ENCODE measurements around the gene PARP9. TPM values are rescaled to one million over a fixed set of nuclear protein-coding genes. Genes with fewer than 3 reads are reported as not detected.

The PARP9 gene
- total RNA-seq, 1 donor from 2014 or later, result 70.8 TPM

DNA sequence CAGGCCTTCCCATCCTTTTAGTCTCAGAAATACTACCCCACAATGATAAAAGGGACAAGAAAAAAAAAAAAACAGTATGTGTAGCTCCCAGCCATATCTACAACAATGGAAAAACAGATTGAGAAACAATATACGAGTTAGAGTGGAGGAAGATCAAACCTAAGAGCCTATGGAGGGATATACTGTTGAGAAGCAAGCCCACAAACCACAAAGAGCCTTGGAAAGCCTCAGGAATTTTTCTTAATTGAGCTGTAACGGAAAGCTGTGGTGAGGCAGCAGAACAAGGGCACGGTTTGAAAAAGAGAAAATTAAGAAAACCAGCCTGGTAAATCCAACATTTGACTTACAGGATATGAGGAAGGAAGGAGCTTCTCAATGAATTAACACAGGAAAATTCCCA, 70.8 kb downstream of the PARP9 start:
- Histone ChIP-seq H3K4me1 (no peaks in the 10 kb centered on the region), H3K27me3 (no peaks in the 10 kb centered on the region), H3K27ac (no peak overlapping the region), H3K36me3 (peaks cover 44% of the 10 kb centered on the region), H3K4me3 (no peak overlapping the region), H3K9me3 (no peaks in the 10 kb centered on the region)
- TF ChIP-seq, protein P1, sequence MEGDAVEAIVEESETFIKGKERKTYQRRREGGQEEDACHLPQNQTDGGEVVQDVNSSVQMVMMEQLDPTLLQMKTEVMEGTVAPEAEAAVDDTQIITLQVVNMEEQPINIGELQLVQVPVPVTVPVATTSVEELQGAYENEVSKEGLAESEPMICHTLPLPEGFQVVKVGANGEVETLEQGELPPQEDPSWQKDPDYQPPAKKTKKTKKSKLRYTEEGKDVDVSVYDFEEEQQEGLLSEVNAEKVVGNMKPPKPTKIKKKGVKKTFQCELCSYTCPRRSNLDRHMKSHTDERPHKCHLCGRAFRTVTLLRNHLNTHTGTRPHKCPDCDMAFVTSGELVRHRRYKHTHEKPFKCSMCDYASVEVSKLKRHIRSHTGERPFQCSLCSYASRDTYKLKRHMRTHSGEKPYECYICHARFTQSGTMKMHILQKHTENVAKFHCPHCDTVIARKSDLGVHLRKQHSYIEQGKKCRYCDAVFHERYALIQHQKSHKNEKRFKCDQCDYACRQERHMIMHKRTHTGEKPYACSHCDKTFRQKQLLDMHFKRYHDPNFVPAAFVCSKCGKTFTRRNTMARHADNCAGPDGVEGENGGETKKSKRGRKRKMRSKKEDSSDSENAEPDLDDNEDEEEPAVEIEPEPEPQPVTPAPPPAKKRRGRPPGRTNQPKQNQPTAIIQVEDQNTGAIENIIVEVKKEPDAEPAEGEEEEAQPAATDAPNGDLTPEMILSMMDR (IDR thresholded peaks at IDR 0.05), result no peak
- ATAC-seq, result no peak
- no peak for DNase-seq
- intact Hi-C loops (cut with DNase I), result no loop called here

DNA sequence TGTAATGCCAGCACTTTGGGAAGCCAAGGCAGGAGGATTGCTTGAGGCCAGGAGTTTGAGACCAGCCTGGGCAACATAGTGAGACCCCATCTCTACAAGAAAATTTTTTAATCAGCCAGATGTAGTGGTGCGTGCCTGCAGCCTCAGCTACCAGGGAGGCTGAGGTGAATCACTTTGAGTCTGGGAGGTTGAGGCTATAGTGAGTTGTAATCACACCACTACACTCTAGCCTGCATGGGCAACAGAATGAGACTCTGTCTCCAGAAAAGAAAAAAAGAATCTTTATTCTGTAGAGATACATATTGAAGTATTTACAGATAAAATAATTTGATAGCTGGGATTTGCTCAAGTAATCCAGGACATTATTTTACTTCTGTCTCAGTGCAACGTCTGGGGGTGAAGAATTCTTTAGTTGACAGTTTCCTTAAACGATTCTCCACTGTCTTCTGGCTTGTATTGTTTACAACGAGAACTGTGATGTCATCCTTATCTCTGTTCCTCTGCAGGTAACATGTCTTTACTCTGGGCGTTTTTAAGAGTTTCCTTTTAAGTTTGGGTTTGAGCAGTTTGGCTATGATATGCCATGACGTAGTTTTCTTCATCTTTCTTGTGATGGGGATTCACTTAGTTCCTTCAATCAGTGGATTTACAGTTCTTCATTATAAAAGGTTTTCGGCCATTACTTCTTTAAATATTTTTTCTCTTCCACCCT, 75.7 kb downstream of the PARP9 start:
- ATAC-seq (no peak), DNase-seq (no peak)
- TF ChIP-seq, protein P1 (IDR thresholded peaks at IDR 0.05), result no peak
- H3K27ac ChIP-seq, result no peak overlapping the region
- peaks cover 19% of the 10 kb centered on the region for H3K36me3 ChIP-seq
- no peaks in the 10 kb centered on the region for H3K9me3 ChIP-seq
- intact Hi-C loops (cut with DNase I), result no loop called here
- H3K4me1 ChIP-seq, result no peaks in the 10 kb centered on the region
- no peak overlapping the region for H3K4me3 ChIP-seq
- no peaks in the 10 kb centered on the region for H3K27me3 ChIP-seq

DNA sequence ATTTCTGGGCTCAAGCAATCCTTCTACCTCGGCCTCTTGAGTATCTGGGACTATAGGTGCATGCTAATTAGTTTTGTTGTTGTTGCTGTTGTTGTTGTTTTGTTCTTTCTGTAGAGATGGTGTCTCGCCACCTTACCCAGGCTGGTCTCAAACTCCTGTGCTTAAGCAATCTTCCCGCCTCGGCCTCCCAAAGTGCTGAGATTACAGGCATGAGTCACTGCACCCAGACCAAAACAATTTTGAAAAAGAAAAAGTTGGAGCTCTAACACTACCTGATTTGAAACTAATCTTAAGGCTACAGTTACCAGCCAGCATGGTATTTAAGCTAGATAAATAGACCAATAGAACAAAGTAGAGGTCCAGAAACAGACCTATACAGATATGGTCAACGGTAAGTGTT, 79.1 kb downstream of the PARP9 start:
- Histone ChIP-seq H3K4me1 (peaks cover 5% of the 10 kb centered on the region), H3K36me3 (no peaks in the 10 kb centered on the region), H3K27me3 (no peaks in the 10 kb centered on the region), H3K4me3 (no peak overlapping the region), H3K27ac (no peak overlapping the region), H3K9me3 (no peaks in the 10 kb centered on the region)
- DNase-seq (no peak), ATAC-seq (no peak)
- intact Hi-C loops (cut with DNase I), result no loop called here
- TF ChIP-seq, protein P1 (IDR thresholded peaks at IDR 0.05), result no peak

- no peak for DNase-seq
- ATAC-seq, result no peak
- H3K9me3 ChIP-seq, result no peaks in the 10 kb centered on the region
- TF ChIP-seq, protein P1 (IDR thresholded peaks at IDR 0.05), result no peak
- intact Hi-C loops (cut with DNase I), result no loop called here
- no peak overlapping the region for H3K27ac ChIP-seq
- no peaks in the 10 kb centered on the region for H3K36me3 ChIP-seq
- peaks cover 5% of the 10 kb centered on the region for H3K4me1 ChIP-seq
- H3K4me3 ChIP-seq, result no peak overlapping the region
- H3K27me3 ChIP-seq, result no peaks in the 10 kb centered on the region
These were observed 82.7 kb downstream of the PARP9 start for GRCh38 chr3:122481390-122481789.

Other genes with a start within 250 kb of the PARP9 start
- 22.3 TPM for gene CSTA, start 239.1 kb downstream of the PARP9 start, total RNA-seq
- 20.9 TPM for gene MIX23, start 181.1 kb downstream of the PARP9 start, total RNA-seq
- 31.0 TPM for gene FAM162A, start 180.1 kb downstream of the PARP9 start, total RNA-seq
- 5.1 TPM for gene WDR5B, start 148.2 kb downstream of the PARP9 start, total RNA-seq
- gene KPNA1, start 49.4 kb downstream of the PARP9 start, total RNA-seq, result 60.4 TPM
- 67.5 TPM for gene DTX3L, start within 50 bp of the PARP9 start, total RNA-seq
- gene PARP15, start 13.3 kb upstream of the PARP9 start, total RNA-seq, result 9.7 TPM
- gene PARP14, start 116.5 kb upstream of the PARP9 start, total RNA-seq, result 131 TPM
- 15.1 TPM for gene HSPBAP1, start 229.5 kb upstream of the PARP9 start, total RNA-seq
- gene SLC49A4, start 230.8 kb upstream of the PARP9 start, total RNA-seq, result 14.2 TPM

All from upper lobe of right lung (tissue), 1 donor.